Measurements from ENCODE around the gene ZBTB18.

ZBTB18 gene

GRCh38 chr1:244106176-244106575 is 55.1 kb downstream of the ZBTB18 start:
- H3K9me3 Mint-ChIP-seq, result no peaks in the 10 kb centered on the region
- ATAC-seq (replicated peaks) (no peak), DNase-seq (no peak)
- H3K36me3 Mint-ChIP-seq (ENCODE audit: insufficient read depth), result no peaks in the 10 kb centered on the region
- H3K27me3 Mint-ChIP-seq, result peaks cover 79 to 82% of the 10 kb centered on the region in 2 donors
- no peak overlapping the region for H3K4me3 Mint-ChIP-seq
- no peak overlapping the region for H3K27ac Mint-ChIP-seq
- peaks cover 0 to under 1% of the 10 kb centered on the region in 2 donors for H3K4me1 Mint-ChIP-seq (ENCODE audit: low read depth in 2 of 2)

Measured in effector memory CD8-positive, alpha-beta T cell (primary cell).